Astrocyte (in vitro differentiated cells and primary cell): ENCODE measurements around the gene LRRC74A.

Experiments
- CTCF ChIP-seq: IDR thresholded peaks from 2 replicates; pipeline ENCODE4 v1.5.1; 2011; ENCODE audit warnings: low read depth, mild to moderate bottlenecking, inconsistent platforms, low read length, moderate library complexity; ENCODE audit not compliant: insufficient read depth
- EZH2 ChIP-seq: IDR thresholded peaks from 2 replicates; pipeline ENCODE4 v1.6.1; 2012; ENCODE audit warnings: mild to moderate bottlenecking, low read length, inconsistent platforms; ENCODE audit not compliant: insufficient read depth

GRCh38 chr14:76909266-76909665, 83.1 kb downstream of the LRRC74A start:
- TF ChIP-seq CTCF (no peak), EZH2 (no peak)
